MCF 10A (cell line): Measurements from ENCODE around the gene TAGLN3. TPM values are rescaled to one million over a fixed set of nuclear protein-coding genes. Genes with fewer than 3 reads are reported as not detected.
A peak's percentile ranks its signal among the peaks of the same experiment; 100 is the strongest.

Experiments
- BruUV-seq: library from RNA; stranded (reverse); fragments of 400-500 nt; replicated peaks from 2 replicates; lab custom pipeline; 2021; lab: Mats Ljungman, UMichigan
- CTCF ChIA-PET: fragments of 300-600 bp; sonication (Branson Sonifier 250); formaldehyde crosslinking; extraction: SDS; loops from one replicate; lab custom pipeline; 2021; ENCODE audit warnings: antibody characterized with exemption, inconsistent platforms; lab: Yijun Ruan, JAX
- POLR2A ChIA-PET: fragments of 300-600, 350-650 bp; sonication (Branson Sonifier 250); formaldehyde crosslinking; extraction: SDS; loops from one replicate; lab custom pipeline; 2020; ENCODE audit warnings: antibody characterized with exemption, inconsistent platforms; lab: Yijun Ruan, JAX
- DNase-seq: peaks from one replicate; pipeline ENCODE4 v3.0.0-alpha.2; 2018; ENCODE audit not compliant: unreplicated experiment
- H3K27ac Mint-ChIP-seq: one replicate; pipeline ENCODE4 v1.8.0; 2022; ENCODE audit warnings: mild to moderate bottlenecking, low read depth, mixed read lengths; ENCODE audit not compliant: unreplicated experiment
- H3K27me3 Mint-ChIP-seq: one replicate; pipeline ENCODE4 v1.8.0; 2022; ENCODE audit warnings: mixed read lengths; ENCODE audit not compliant: insufficient read depth, unreplicated experiment
- H3K36me3 Mint-ChIP-seq: one replicate; pipeline ENCODE4 v1.8.0; 2022; ENCODE audit warnings: mild to moderate bottlenecking, moderate library complexity, mixed read lengths; ENCODE audit not compliant: insufficient read depth, unreplicated experiment
- H3K4me1 Mint-ChIP-seq: one replicate; pipeline ENCODE4 v1.8.0; 2022; ENCODE audit warnings: mixed read lengths; ENCODE audit not compliant: insufficient read depth, unreplicated experiment
- H3K4me3 Mint-ChIP-seq: one replicate; pipeline ENCODE4 v1.8.0; 2022; ENCODE audit warnings: mild to moderate bottlenecking, moderate library complexity, mixed read lengths; ENCODE audit not compliant: unreplicated experiment
- H3K9me3 Mint-ChIP-seq: one replicate; pipeline ENCODE4 v1.8.0; 2022; ENCODE audit warnings: mixed read lengths; ENCODE audit not compliant: unreplicated experiment
- intact Hi-C: fragments of 100-400 bp; cut with micrococcal nuclease; formaldehyde crosslinking; loops from 2 replicates; pipeline ENCODE4 v1.14.1; 2022
- total RNA-seq: library from RNA; stranded (reverse); gene quantifications from 2 replicates; pipeline ENCODE4 v1.2.3, GENCODE V29; 2022
- TF ChIP-seq, protein P1 (sequence below): fragments of 200-600 bp; IDR thresholded peaks from one replicate; pipeline ENCODE4 v1.8.0; 2022; ENCODE audit warnings: antibody characterized with exemption, mild to moderate bottlenecking; ENCODE audit not compliant: unreplicated experiment

The TAGLN3 gene
- total RNA-seq, 1 experiment from 2014 or later, result not detected

GRCh38 chr3:112056451-112056929 lies 57.8 kb downstream of the TAGLN3 start:
- no TSS peak for BruUV-seq
- ChIA-PET CTCF (interaction anchor here (0.6 to 1.0 kb wide), 3 partner anchors 11 to 49 kb away, joined by 3 to 6 read pairs (median 3); no protein-coding TSS in a partner anchor), POLR2A (interaction anchor here (0.6 to 0.9 kb wide), 2 partner anchors 320 to 976 kb away, joined by 3 read pairs; no protein-coding TSS in a partner anchor)
- Mint-ChIP-seq H3K9me3 (no peaks in the 10 kb centered on the region), H3K36me3 (no peaks in the 10 kb centered on the region), H3K27me3 (no peaks in the 10 kb centered on the region), H3K27ac (no peak overlapping the region), H3K4me1 (peaks cover 10% of the 10 kb centered on the region), H3K4me3 (no peak overlapping the region)
- TF ChIP-seq, protein P1, sequence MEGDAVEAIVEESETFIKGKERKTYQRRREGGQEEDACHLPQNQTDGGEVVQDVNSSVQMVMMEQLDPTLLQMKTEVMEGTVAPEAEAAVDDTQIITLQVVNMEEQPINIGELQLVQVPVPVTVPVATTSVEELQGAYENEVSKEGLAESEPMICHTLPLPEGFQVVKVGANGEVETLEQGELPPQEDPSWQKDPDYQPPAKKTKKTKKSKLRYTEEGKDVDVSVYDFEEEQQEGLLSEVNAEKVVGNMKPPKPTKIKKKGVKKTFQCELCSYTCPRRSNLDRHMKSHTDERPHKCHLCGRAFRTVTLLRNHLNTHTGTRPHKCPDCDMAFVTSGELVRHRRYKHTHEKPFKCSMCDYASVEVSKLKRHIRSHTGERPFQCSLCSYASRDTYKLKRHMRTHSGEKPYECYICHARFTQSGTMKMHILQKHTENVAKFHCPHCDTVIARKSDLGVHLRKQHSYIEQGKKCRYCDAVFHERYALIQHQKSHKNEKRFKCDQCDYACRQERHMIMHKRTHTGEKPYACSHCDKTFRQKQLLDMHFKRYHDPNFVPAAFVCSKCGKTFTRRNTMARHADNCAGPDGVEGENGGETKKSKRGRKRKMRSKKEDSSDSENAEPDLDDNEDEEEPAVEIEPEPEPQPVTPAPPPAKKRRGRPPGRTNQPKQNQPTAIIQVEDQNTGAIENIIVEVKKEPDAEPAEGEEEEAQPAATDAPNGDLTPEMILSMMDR, result no peak
- intact Hi-C loops, result no loop called here
- DNase-seq, result peak; percentile 8

DNA sequence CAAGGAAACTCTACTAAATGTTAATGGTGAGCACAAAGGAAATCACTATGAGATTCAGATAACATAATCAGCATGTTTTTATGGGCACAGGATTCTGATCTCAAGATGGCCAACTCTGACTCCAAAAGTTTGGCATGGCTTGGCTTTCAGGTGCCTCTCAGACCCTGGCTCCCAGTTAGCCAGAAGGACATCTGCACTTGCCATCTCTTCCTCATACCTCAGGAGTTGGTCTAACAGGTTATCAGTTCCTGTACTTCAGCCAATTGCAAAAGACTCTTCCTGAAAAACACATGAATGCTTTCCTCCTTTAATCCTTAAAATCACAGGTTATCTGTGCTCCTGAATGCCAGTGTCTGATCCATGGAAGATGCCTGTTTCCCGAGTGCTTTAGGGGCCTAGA lies 60.8 kb downstream of the TAGLN3 start:
- no peaks in the 10 kb centered on the region for H3K36me3 Mint-ChIP-seq
- no TSS peak for BruUV-seq
- TF ChIP-seq, protein P1, result no peak

DNA sequence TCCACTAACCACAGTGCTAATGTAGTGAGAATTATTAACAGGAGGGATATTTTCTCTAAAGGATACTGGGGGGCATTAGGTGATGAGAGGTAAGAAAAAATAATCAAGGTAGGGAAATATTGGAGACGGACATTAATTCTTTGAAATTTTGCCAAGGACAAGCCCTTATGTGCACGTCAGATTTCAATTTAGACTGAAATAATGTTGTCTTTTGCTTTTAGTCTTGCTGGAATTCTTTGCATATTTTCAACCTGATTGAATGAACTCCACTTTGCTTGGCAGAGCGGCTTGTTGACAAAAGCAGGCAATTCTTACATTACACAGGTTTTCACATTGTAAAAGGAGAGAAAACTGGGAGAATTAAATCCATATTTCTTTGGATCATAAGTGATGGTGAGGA lies 62.4 kb downstream of the TAGLN3 start:
- DNase-seq, result no peak
- Mint-ChIP-seq H3K9me3 (no peaks in the 10 kb centered on the region), H3K4me3 (no peak overlapping the region), H3K4me1 (peaks cover 11% of the 10 kb centered on the region), H3K27me3 (no peaks in the 10 kb centered on the region), H3K27ac (peak overlapping the region; percentile 54), H3K36me3 (no peaks in the 10 kb centered on the region)
- POLR2A ChIA-PET, result no interaction called here
- CTCF ChIA-PET, result no interaction called here
- TF ChIP-seq, protein P1, result no peak
- intact Hi-C loops, result no loop called here
- no TSS peak for BruUV-seq

More for the DNA sequence above, 60.8 kb downstream of the TAGLN3 start:
- H3K4me3 Mint-ChIP-seq, result no peak overlapping the region
- no peaks in the 10 kb centered on the region for H3K27me3 Mint-ChIP-seq
- intact Hi-C loops, result no loop called here
- CTCF ChIA-PET, result no interaction called here
- DNase-seq, result no peak
- H3K9me3 Mint-ChIP-seq, result no peaks in the 10 kb centered on the region
- POLR2A ChIA-PET, result no interaction called here
- H3K4me1 Mint-ChIP-seq, result peaks cover 11% of the 10 kb centered on the region
- no peak overlapping the region for H3K27ac Mint-ChIP-seq

Other genes with a start within 250 kb of the TAGLN3 start
- gene PHLDB2, start 139.7 kb upstream of the TAGLN3 start, total RNA-seq, result 89.8 and 109 TPM in 2 replicates
- 26.0 and 34.1 TPM in 2 replicates for gene ABHD10, start 19.9 kb upstream of the TAGLN3 start, total RNA-seq
- gene TMPRSS7, start 35.8 kb downstream of the TAGLN3 start, total RNA-seq, result 0.22 TPM in 1 of 2 replicates, not detected in the other
- gene C3orf52, start 87.5 kb downstream of the TAGLN3 start, total RNA-seq, result 10.4 and 16.1 TPM in 2 replicates
- gene GCSAM, start 134.3 kb downstream of the TAGLN3 start, total RNA-seq, result 0.29 and 0.63 TPM in 2 replicates